ENCODE data around the gene YWHAG.
A peak's percentile ranks its signal among the peaks of the same experiment; 100 is the strongest.

Gene YWHAG

GRCh38 chr7:76304888-76305375, 53.9 kb downstream of the YWHAG start:
- no peak for TF ChIP-seq EZH2phosphoT487 (IDR thresholded peaks at IDR 0.05; ENCODE audit: borderline replicate concordance)
- no peak for TF ChIP-seq CTCF (conservative IDR thresholded peaks at IDR 0.05; ENCODE audit: low read length)
- Histone ChIP-seq H3K9ac (ENCODE audit: low read depth, low read length, poor library complexity, severe bottlenecking) (no peak overlapping the region), H3K36me3 (ENCODE audit: insufficient read depth, low read length) (no peaks in the 10 kb centered on the region), H3K79me2 (ENCODE audit: insufficient read depth, low read length) (peaks cover 15% of the 10 kb centered on the region; the same call in 1 of the 2 replicates), H3K4me3 (ENCODE audit: low read length, poor library complexity, severe bottlenecking) (peak overlapping the region; percentile 75), H3K9me3 (ENCODE audit: insufficient read depth, low read depth, low read length) (no peaks in the 10 kb centered on the region), H3F3A (ENCODE audit: low read depth) (no peaks in the 10 kb centered on the region), H3K4me1 (ENCODE audit: insufficient read depth, low read length, poor library complexity, severe bottlenecking) (peaks cover 15% of the 10 kb centered on the region), H3K27me3 (ENCODE audit: insufficient read depth, low read length, poor library complexity, severe bottlenecking) (no peaks in the 10 kb centered on the region), H2AFZ (ENCODE audit: low read length) (no peak overlapping the region), H3K9me2 (replicated peaks; ENCODE audit: low read depth, low read length) (no peaks in the 10 kb centered on the region), H3K4me2 (ENCODE audit: low read depth, low read length, poor library complexity, severe bottlenecking) (peak overlapping the region; percentile 81), H4K20me1 (ENCODE audit: insufficient read depth, low read length, poor library complexity, severe bottlenecking) (no peaks in the 10 kb centered on the region)

- no peaks in the 10 kb centered on the region for H4K20me1 ChIP-seq (ENCODE audit: insufficient read depth, low read length, poor library complexity, severe bottlenecking)
- peak overlapping the region; percentile 92 for H2AFZ ChIP-seq (ENCODE audit: low read length)
- no peaks in the 10 kb centered on the region for H3K9me2 ChIP-seq (replicated peaks; ENCODE audit: low read depth, low read length)
- H3K4me1 ChIP-seq (ENCODE audit: insufficient read depth, low read length, poor library complexity, severe bottlenecking), result peaks cover 15% of the 10 kb centered on the region
- peak overlapping the region; percentile 86 for H3K9ac ChIP-seq (ENCODE audit: low read depth, low read length, poor library complexity, severe bottlenecking)
- TF ChIP-seq CTCF (conservative IDR thresholded peaks at IDR 0.05; ENCODE audit: low read length) (no peak), EZH2phosphoT487 (IDR thresholded peaks at IDR 0.05; ENCODE audit: borderline replicate concordance) (no peak)
- no peaks in the 10 kb centered on the region for H3K27me3 ChIP-seq (ENCODE audit: insufficient read depth, low read length, poor library complexity, severe bottlenecking)
- peaks cover 15% of the 10 kb centered on the region; the same call in 1 of the 2 replicates for H3K79me2 ChIP-seq (ENCODE audit: insufficient read depth, low read length)
- no peaks in the 10 kb centered on the region for H3K36me3 ChIP-seq (ENCODE audit: insufficient read depth, low read length)
- H3K4me2 ChIP-seq (ENCODE audit: low read depth, low read length, poor library complexity, severe bottlenecking), result peak overlapping the region; percentile 81
- no peaks in the 10 kb centered on the region for H3F3A ChIP-seq (ENCODE audit: low read depth)
- H3K4me3 ChIP-seq (ENCODE audit: low read length, poor library complexity, severe bottlenecking), result peak overlapping the region; percentile 75
- no peaks in the 10 kb centered on the region for H3K9me3 ChIP-seq (ENCODE audit: insufficient read depth, low read depth, low read length)
These were observed 55.3 kb downstream of the YWHAG start for GRCh38 chr7:76303202-76304147.

- H3K4me1 ChIP-seq (ENCODE audit: insufficient read depth, low read length, poor library complexity, severe bottlenecking), result peaks cover 15% of the 10 kb centered on the region
- H3K9ac ChIP-seq (ENCODE audit: low read depth, low read length, poor library complexity, severe bottlenecking), result peak within 1 kb of the TSS; percentile 86
- no peak for TF ChIP-seq CTCF (conservative IDR thresholded peaks at IDR 0.05; ENCODE audit: low read length)
- no peak for TF ChIP-seq EZH2phosphoT487 (IDR thresholded peaks at IDR 0.05; ENCODE audit: borderline replicate concordance)
- peak within 1 kb of the TSS; percentile 92 for H2AFZ ChIP-seq (ENCODE audit: low read length)
- peak within 1 kb of the TSS; percentile 75 for H3K4me3 ChIP-seq (ENCODE audit: low read length, poor library complexity, severe bottlenecking)
- peaks cover 15% of the 10 kb centered on the region; the same call in 1 of the 2 replicates for H3K79me2 ChIP-seq (ENCODE audit: insufficient read depth, low read length)
- peak within 1 kb of the TSS; percentile 81 for H3K4me2 ChIP-seq (ENCODE audit: low read depth, low read length, poor library complexity, severe bottlenecking)
- no peaks in the 10 kb centered on the region for H4K20me1 ChIP-seq (ENCODE audit: insufficient read depth, low read length, poor library complexity, severe bottlenecking)
- no peaks in the 10 kb centered on the region for H3K36me3 ChIP-seq (ENCODE audit: insufficient read depth, low read length)
- no peaks in the 10 kb centered on the region for H3K9me3 ChIP-seq (ENCODE audit: insufficient read depth, low read depth, low read length)
- no peaks in the 10 kb centered on the region for H3K27me3 ChIP-seq (ENCODE audit: insufficient read depth, low read length, poor library complexity, severe bottlenecking)
- no peaks in the 10 kb centered on the region for H3K9me2 ChIP-seq (replicated peaks; ENCODE audit: low read depth, low read length)
- H3F3A ChIP-seq (ENCODE audit: low read depth), result no peaks in the 10 kb centered on the region
These were observed 56.2 kb downstream of the YWHAG start, which contains the start of gene HSPB1 for GRCh38 chr7:76302347-76303201. HSPB1 (plus strand) TSS chr7:76302673; CDS start chr7:76302713, 40 bp downstream.
